Small intestine (tissue), 7 donors: ENCODE results near the gene ZNF780A. TPM values are rescaled to one million over a fixed set of nuclear protein-coding genes. Genes with fewer than 3 reads are reported as not detected.
"Not testable (repeated sequence)": the region's sequence is repeated elsewhere in the genome, so short reads cannot be mapped to it uniquely, and the experiment has no call there.

Experiments
- DNase-seq, 2 donors: peaks; one replicate each; pipeline versions ENCODE4 v3.0.0 to v3.0.0-alpha.2; 2013
- FAIRE-seq: peaks from 2 replicates; lab custom pipeline; 2012; peaks lifted over from hg19 to GRCh38; lab: Jason Lieb, UNC
- H3K27ac ChIP-seq, 3 donors: one replicate each; pipeline ENCODE4 v1.5.1; 2013; ENCODE audit warnings: low read length in 2 of 3, mild to moderate bottlenecking in 2 of 3, control low read depth in 1 of 3, inconsistent platforms in 1 of 3, low read depth in 1 of 3, moderate library complexity in 1 of 3
- H3K27me3 ChIP-seq, 3 donors: one replicate each; pipeline ENCODE4 v1.6.1; 2013; ENCODE audit warnings: low read length in 3 of 3, inconsistent platforms in 1 of 3; ENCODE audit not compliant: control insufficient read depth in 3 of 3, insufficient read depth in 3 of 3
- H3K36me3 ChIP-seq, 3 donors: one replicate each; pipeline ENCODE4 v1.6.1; 2013; ENCODE audit warnings: low read length in 3 of 3, inconsistent platforms in 1 of 3, low read depth in 1 of 3, mild to moderate bottlenecking in 1 of 3, moderate library complexity in 1 of 3; ENCODE audit not compliant: control insufficient read depth in 3 of 3, insufficient read depth in 2 of 3
- H3K4me1 ChIP-seq, 3 donors: one replicate each; pipeline ENCODE4 v1.6.1; 2013; ENCODE audit warnings: low read length in 2 of 3, inconsistent platforms in 1 of 3, low read depth in 1 of 3, mild to moderate bottlenecking in 1 of 3, moderate library complexity in 1 of 3; ENCODE audit not compliant: control insufficient read depth in 3 of 3, insufficient read depth in 2 of 3
- H3K4me3 ChIP-seq, 3 donors: one replicate each; pipeline ENCODE4 v1.5.1; 2013; ENCODE audit warnings: low read length in 3 of 3, control low read depth in 1 of 3, inconsistent platforms in 1 of 3, low read depth in 1 of 3, mild to moderate bottlenecking in 1 of 3, moderate library complexity in 1 of 3
- H3K9me3 ChIP-seq, 2 donors: one replicate each; pipeline ENCODE4 v1.6.1; 2013; ENCODE audit warnings: low read depth in 1 of 2, low read length in 1 of 2; ENCODE audit not compliant: control insufficient read depth in 2 of 2, insufficient read depth in 1 of 2
- WGBS, 3 donors: extraction: QIAGEN DNeasy Blood & Tissue Kit; methylation state at CpG; one replicate each; pipeline ENCODE4 v1.1.7; 2013; 5-methylcytosine and 5-hydroxymethylcytosine counted together
- polyA plus RNA-seq, 4 donors: library from polyadenylated mRNA; stranded (reverse) in 3 of 4; unstranded in 1 of 4; fragments of 200-250 nt in 3 of 4; fragments of 120-200 nt in 1 of 4; gene quantifications; one replicate each; pipeline versions ENCODE4 v1.2.1 to v1.2.3, GENCODE V29; 2013
- donor health status: healthy with polysubstance abuse.
- donor health status: control.
- donor health status: control.
- donor health status: Bipolar disorder and iron deficiency.
- donor health status: healthy.

ZNF780A gene
- polyA plus RNA-seq, 4 donors: 11.2 to 18.6 (median 17.5) TPM

GRCh38 chr19:40053491-40053890 is 37.3 kb downstream of the ZNF780A start:
- peaks cover under 1 to 12% (median 2%) of the 10 kb centered on the region in 3 donors for H3K36me3 ChIP-seq
- H3K27ac ChIP-seq: no peak overlapping the region
- peaks cover 0 to 22% of the 10 kb centered on the region in 2 donors for H3K9me3 ChIP-seq
- H3K27me3 ChIP-seq: no peaks in the 10 kb centered on the region
- no peak overlapping the region for H3K4me3 ChIP-seq
- 98 to 100% (median 98%) methylated on average over 2 of the region's 2 CpGs for WGBS, 3 donors
- no peak for DNase-seq
- no peaks in the 10 kb centered on the region for H3K4me1 ChIP-seq
- FAIRE-seq: no peak

- H3K4me1 ChIP-seq, H3K4me3 ChIP-seq, DNase-seq, FAIRE-seq, H3K27me3 ChIP-seq, H3K27ac ChIP-seq: not testable (repeated sequence)
- 97 to 100% (median 100%) methylated on average over 1 of the region's 1 CpG for WGBS, 3 donors
- peaks cover 0 to 32% of the 10 kb centered on the region in 2 donors for H3K9me3 ChIP-seq
- H3K36me3 ChIP-seq: peaks cover 7 to 15% (median 10%) of the 10 kb centered on the region in 3 donors
Measured at GRCh38 chr19:40041718-40042117, 49.0 kb downstream of the ZNF780A start.

GRCh38 chr19:40038047-40038446 is 52.7 kb downstream of the ZNF780A start:
- not testable (repeated sequence) for H3K27me3 ChIP-seq
- WGBS, 3 donors: 93 to 100% (median 100%) methylated on average over 1 to 3 of the region's 3 CpGs
- peaks cover 1 to 23% of the 10 kb centered on the region in 2 donors for H3K9me3 ChIP-seq

GRCh38 chr19:40035996-40036395 is 54.7 kb downstream of the ZNF780A start:
- no peak overlapping the region for H3K27ac ChIP-seq
- H3K36me3 ChIP-seq: no peaks in the 10 kb centered on the region
- H3K9me3 ChIP-seq: peaks cover 3 to 24% of the 10 kb centered on the region in 2 donors
- no peaks in the 10 kb centered on the region for H3K4me1 ChIP-seq
- FAIRE-seq: no peak
- DNase-seq: no peak
- WGBS, 3 donors: 96 to 98% (median 97%) methylated on average over 4 of the region's 4 CpGs
- no peaks in the 10 kb centered on the region for H3K27me3 ChIP-seq
- no peak overlapping the region for H3K4me3 ChIP-seq

More at GRCh38 chr19:40038047-40038446, 52.7 kb downstream of the ZNF780A start:
- not testable (repeated sequence) for H3K27ac ChIP-seq, H3K4me3 ChIP-seq, H3K36me3 ChIP-seq, H3K4me1 ChIP-seq, DNase-seq, FAIRE-seq

GRCh38 chr19:40033989-40034560 is 56.7 kb downstream of the ZNF780A start:
- FAIRE-seq: no peak
- H3K4me3 ChIP-seq: no peak overlapping the region
- no peaks in the 10 kb centered on the region for H3K27me3 ChIP-seq
- DNase-seq: no peak
- peaks cover 3 to 36% of the 10 kb centered on the region in 2 donors for H3K9me3 ChIP-seq
- no peaks in the 10 kb centered on the region for H3K36me3 ChIP-seq
- WGBS, 3 donors: 97 to 98% (median 98%) methylated on average over 2 of the region's 2 CpGs
- no peak overlapping the region for H3K27ac ChIP-seq
- H3K4me1 ChIP-seq: no peaks in the 10 kb centered on the region

- no peak for FAIRE-seq
- H3K27me3 ChIP-seq: no peaks in the 10 kb centered on the region
- no peaks in the 10 kb centered on the region for H3K4me1 ChIP-seq
- H3K9me3 ChIP-seq: peaks cover 7 to 61% of the 10 kb centered on the region in 2 donors
- H3K36me3 ChIP-seq: no peaks in the 10 kb centered on the region
- no peak for DNase-seq
- WGBS, 3 donors: 87 to 97% (median 95%) methylated on average over 5 of the region's 5 CpGs
- H3K27ac ChIP-seq: no peak overlapping the region
- no peak overlapping the region for H3K4me3 ChIP-seq
Measured at GRCh38 chr19:40026597-40026970, 64.2 kb downstream of the ZNF780A start.

GRCh38 chr19:40025938-40026596 is 64.7 kb downstream of the ZNF780A start:
- Histone ChIP-seq H3K36me3 (no peaks in the 10 kb centered on the region), H3K4me1 (no peaks in the 10 kb centered on the region), H3K9me3 (peaks cover 7 to 56% of the 10 kb centered on the region in 2 donors), H3K4me3 (no peak overlapping the region), H3K27ac (no peak overlapping the region), H3K27me3 (no peaks in the 10 kb centered on the region)
- no peak for FAIRE-seq
- DNase-seq: no peak
- 93 to 98% (median 94%) methylated on average over 4 of the region's 4 CpGs for WGBS, 3 donors

GRCh38 chr19:40023969-40024368 is 66.8 kb downstream of the ZNF780A start:
- WGBS, 3 donors: 79 to 83% (median 80%) methylated on average over 3 of the region's 3 CpGs
- H3K9me3 ChIP-seq: peaks cover 7 to 42% of the 10 kb centered on the region in 2 donors
- no peak overlapping the region for H3K27ac ChIP-seq
- H3K36me3 ChIP-seq: no peaks in the 10 kb centered on the region
- no peaks in the 10 kb centered on the region for H3K27me3 ChIP-seq
- no peak for DNase-seq
- no peak overlapping the region for H3K4me3 ChIP-seq
- FAIRE-seq: no peak
- no peaks in the 10 kb centered on the region for H3K4me1 ChIP-seq
